Testis (tissue), 3 donors: Measurements from ENCODE around the gene P2RY14. TPM values are rescaled to one million over a fixed set of nuclear protein-coding genes. Genes with fewer than 3 reads are reported as not detected.

ENCODE experiments used
- DNase-seq: peaks from one replicate; pipeline ENCODE4 v3.0.0-alpha.2; 2019
- H3K27ac ChIP-seq, 2 donors: fragments of 200-600 bp; sonication (generic); one replicate each; pipeline ENCODE4 v1.5.1; 2019
- H3K27me3 ChIP-seq: fragments of 200-600 bp; sonication (generic); one replicate; pipeline ENCODE4 v1.5.1; 2019
- H3K36me3 ChIP-seq: fragments of 200-600 bp; sonication (generic); one replicate; pipeline ENCODE4 v1.5.1; 2017; ENCODE audit warnings: low read depth; ENCODE audit errors: missing control alignments
- H3K4me1 ChIP-seq: fragments of 200-600 bp; sonication (generic); one replicate; pipeline ENCODE4 v1.5.1; 2019
- H3K4me3 ChIP-seq, 2 donors: fragments of 200-600 bp; sonication (generic); one replicate each; pipeline ENCODE4 v1.5.1; 2017 to 2019
- H3K9me3 ChIP-seq: fragments of 200-600 bp; sonication (generic); one replicate; pipeline ENCODE4 v1.5.1; 2017
- CTCF ChIP-seq, 3 experiments: fragments of 450-650 bp in 2 of 3; fragments of 200-600 bp in 1 of 3; sonication (generic) in 1 of 3; IDR thresholded peaks; one replicate each; pipeline ENCODE4 v1.5.1; 2016 to 2019; ENCODE audit warnings: antibody characterized with exemption in 3 of 3, mild to moderate bottlenecking in 2 of 3, moderate library complexity in 1 of 3
- POLR2A ChIP-seq: fragments of 450-650 bp; IDR thresholded peaks from one replicate; pipeline ENCODE4 v1.6.1; 2017; ENCODE audit warnings: antibody characterized with exemption, mild to moderate bottlenecking, moderate library complexity
- WGBS, 2 donors: methylation state at CpG; one replicate each; pipeline ENCODE4 v1.1.5; 2018; 5-methylcytosine and 5-hydroxymethylcytosine counted together
- intact Hi-C: fragments of 100-400 bp; cut with DNase I; formaldehyde crosslinking; loops from one replicate; pipeline ENCODE4 v1.15.1; 2023; ENCODE audit warnings: low total_unique reads
- polyA plus RNA-seq: library from polyadenylated mRNA; stranded (reverse); fragments of 350-450 nt; fragmentation: Illumina TruSeq; extraction: RNeasy Lipid Tissue Mini Kit (QIAGEN cat#74804); gene quantifications from one replicate; pipeline ENCODE4 v1.2.3, GENCODE V29; 2014; ENCODE audit warnings: low read depth, low replicate concordance; ENCODE audit not compliant: insufficient read depth
- total RNA-seq, 2 donors: library from RNA; depleted of rRNA; stranded (reverse); fragments of >200 nt; gene quantifications; one replicate each; pipeline ENCODE4 v1.2.3, GENCODE V29; 2016

P2RY14 gene
- total and polyA plus RNA-seq, 3 donors from 2014 or later: 0.47 to 0.79 (median 0.50) TPM

GRCh38 chr3:151219056-151219455 is 59.3 kb downstream of the P2RY14 start:
- no peaks in the 10 kb centered on the region for H3K9me3 ChIP-seq
- no peaks in the 10 kb centered on the region for H3K36me3 ChIP-seq
- H3K27ac ChIP-seq: no peak overlapping the region
- no peaks in the 10 kb centered on the region for H3K27me3 ChIP-seq
- no peak for DNase-seq
- H3K4me3 ChIP-seq: no peak overlapping the region
- TF ChIP-seq CTCF (IDR thresholded peaks at IDR 0.05) (no peak), POLR2A (no peak)
- WGBS, 2 donors: 66 to 73% methylated on average over 1 of the region's 1 CpG
- no peaks in the 10 kb centered on the region for H3K4me1 ChIP-seq
- intact Hi-C loops: no loop called here

- no peak for TF ChIP-seq POLR2A
- TF ChIP-seq CTCF (IDR thresholded peaks at IDR 0.05): no peak
- H3K27me3 ChIP-seq: no peaks in the 10 kb centered on the region
- no peaks in the 10 kb centered on the region for H3K9me3 ChIP-seq
- intact Hi-C loops: no loop called here
- no peaks in the 10 kb centered on the region for H3K36me3 ChIP-seq
- no peak overlapping the region for H3K4me3 ChIP-seq
- no peaks in the 10 kb centered on the region for H3K4me1 ChIP-seq
- no peak for DNase-seq
- 30 to 52% methylated on average over 1 of the region's 1 CpG for WGBS, 2 donors
- no peak overlapping the region for H3K27ac ChIP-seq
Observed at GRCh38 chr3:151218136-151218535, 60.2 kb downstream of the P2RY14 start.

GRCh38 chr3:151216641-151217607 is 61.4 kb downstream of the P2RY14 start:
- Histone ChIP-seq H3K27me3 (no peaks in the 10 kb centered on the region), H3K4me1 (no peaks in the 10 kb centered on the region), H3K4me3 (no peak overlapping the region), H3K9me3 (no peaks in the 10 kb centered on the region), H3K27ac (no peak overlapping the region), H3K36me3 (no peaks in the 10 kb centered on the region)
- intact Hi-C loops: no loop called here
- WGBS, 2 donors: 75 to 84% methylated on average over 3 of the region's 3 CpGs
- no peak for TF ChIP-seq POLR2A
- no peak for TF ChIP-seq CTCF (IDR thresholded peaks at IDR 0.05)
- no peak for DNase-seq

- Histone ChIP-seq H3K27ac (no peak overlapping the region), H3K9me3 (no peaks in the 10 kb centered on the region), H3K4me1 (no peaks in the 10 kb centered on the region), H3K27me3 (no peaks in the 10 kb centered on the region), H3K4me3 (no peak overlapping the region), H3K36me3 (no peaks in the 10 kb centered on the region)
- intact Hi-C loops: no loop called here
- 82 to 87% methylated on average over 1 of the region's 1 CpG for WGBS, 2 donors
- TF ChIP-seq CTCF (IDR thresholded peaks at IDR 0.05) (no peak), POLR2A (no peak)
- no peak for DNase-seq
Observed at GRCh38 chr3:151214459-151214858, 63.9 kb downstream of the P2RY14 start.
